K562 (cell line): Measurements from ENCODE around the gene MTMR10. TPM values are rescaled to one million over a fixed set of nuclear protein-coding genes. Genes with fewer than 3 reads are reported as not detected.

Source experiments
- BHLHE40 ChIP-seq: IDR thresholded peaks from 2 replicates; pipeline ENCODE4 v1.6.1; 2011; ENCODE audit warnings: low read length, improper control_type of control experiment
- CEBPG ChIP-seq, 3 experiments: fragments of 200-800 bp in 1 of 3; sonication (Bioruptor generic) in 1 of 3; sonication (generic) in 1 of 3; formaldehyde crosslinking in 1 of 3; IDR thresholded peaks in 2 of 3; conservative IDR thresholded peaks in 1 of 3; 2 replicates each; pipeline versions ENCODE4 v1.6.1 to v1.8.0; 2016 to 2022; ENCODE audit warnings: missing compliant biosample characterization in 2 of 3, missing genetic modification characterization in 2 of 3, mild to moderate bottlenecking in 1 of 3, missing genetic modification reagents in 1 of 3
- E2F6 ChIP-seq, 2 experiments: IDR thresholded peaks; 2 replicates each; pipeline ENCODE4 v1.6.1; 2011; ENCODE audit warnings: borderline replicate concordance in 1 of 2, control low read depth in 1 of 2, low read depth in 1 of 2, low read length in 1 of 2, mild to moderate bottlenecking in 1 of 2, mixed read lengths in 1 of 2, moderate library complexity in 1 of 2; ENCODE audit not compliant: insufficient read depth in 1 of 2, insufficient read length in 1 of 2, poor library complexity in 1 of 2, severe bottlenecking in 1 of 2; ENCODE audit errors: extremely low read depth in 1 of 2
- GMEB1 ChIP-seq: fragments of 250-450 bp; sonication (Bioruptor Pico); IDR thresholded peaks from 2 replicates; pipeline ENCODE4 v1.4.0; 2020; ENCODE audit warnings: mild to moderate bottlenecking
- HIVEP1 ChIP-seq: fragments of 250-450 bp; sonication (Bioruptor Pico); IDR thresholded peaks from 2 replicates; pipeline ENCODE4 v1.4.0; 2020; ENCODE audit warnings: mild to moderate bottlenecking
- HMG20A ChIP-seq: fragments of 450-650 bp; formaldehyde crosslinking; conservative IDR thresholded peaks from 2 replicates; pipeline ENCODE4 v1.4.0; 2020; ENCODE audit warnings: mild to moderate bottlenecking, mixed read lengths
- MAZ ChIP-seq, 2 experiments: fragments of 450-650 bp in 1 of 2; sonication (generic) in 1 of 2; formaldehyde crosslinking; IDR thresholded peaks in 1 of 2; conservative IDR thresholded peaks in 1 of 2; 2 replicates each; pipeline versions ENCODE4 v1.4.0 to v1.5.0; 2020; ENCODE audit warnings: mild to moderate bottlenecking in 1 of 2, missing genetic modification reagents in 1 of 2
- MYNN ChIP-seq, 2 experiments: sonication (generic); formaldehyde crosslinking in 1 of 2; IDR thresholded peaks; 2 replicates each; pipeline versions ENCODE4 v1.5.0 to v1.6.1; 2016 to 2020; ENCODE audit warnings: antibody characterized with exemption in 1 of 2, missing genetic modification reagents in 1 of 2
- NR4A1 ChIP-seq, 2 experiments: fragments of 250-450 bp in 1 of 2; fragments of 450-650 bp in 1 of 2; sonication (Bioruptor Pico) in 1 of 2; IDR thresholded peaks; 2 replicates each; pipeline versions ENCODE4 v1.4.0 to v1.6.1; 2016 to 2020; ENCODE audit warnings: mild to moderate bottlenecking in 2 of 2, missing compliant biosample characterization in 1 of 2, missing genetic modification characterization in 1 of 2, moderate library complexity in 1 of 2
- TFAM ChIP-seq: fragments of 250-450 bp; sonication (Bioruptor Pico); conservative IDR thresholded peaks from 2 replicates; pipeline ENCODE4 v1.5.0; 2021; ENCODE audit warnings: mild to moderate bottlenecking, moderate library complexity
- TOE1 ChIP-seq, 2 experiments: fragments of 450-650 bp in 1 of 2; sonication (generic) in 1 of 2; formaldehyde crosslinking in 1 of 2; IDR thresholded peaks; 2 replicates each; pipeline versions ENCODE4 v1.7.1 to v1.8.0; 2016 to 2022; ENCODE audit warnings: borderline replicate concordance in 2 of 2, mild to moderate bottlenecking in 2 of 2, antibody characterized with exemption in 1 of 2, inconsistent platforms in 1 of 2, low read depth in 1 of 2, missing genetic modification reagents in 1 of 2, moderate library complexity in 1 of 2
- ZNF318 ChIP-seq, 2 experiments: fragments of 450-650 bp; IDR thresholded peaks; 2 replicates each; pipeline ENCODE4 v1.6.1; 2016; ENCODE audit warnings: mild to moderate bottlenecking in 2 of 2, borderline replicate concordance in 1 of 2, low read depth in 1 of 2, moderate library complexity in 1 of 2
- polyA plus RNA-seq, 8 experiments: library from polyadenylated mRNA; depleted of rRNA in 4 of 8; stranded (reverse) in 5 of 8; unstranded in 3 of 8; fragments of >200 nt; fragmentation: Nextera tagmentation in 2 of 8; fragmentation: Illumina TruSeq in 1 of 8; extraction: Ambion mirVana in 2 of 8; extraction: Trizol in 1 of 8; gene quantifications; 2 replicates each; pipeline versions ENCODE4 v1.2.1 to v1.2.3, GENCODE V29; 2011 to 2014; ENCODE audit warnings: inconsistent platforms in 1 of 8, missing spikeins in 1 of 8
- total RNA-seq, 7 experiments: library from RNA; depleted of rRNA in 6 of 7; stranded (reverse); fragments of >200 nt in 6 of 7; fragmentation: Illumina TruSeq in 2 of 7; extraction: Trizol in 2 of 7; gene quantifications; 2 replicates each; pipeline versions ENCODE4 v1.2.1 to v1.2.3, GENCODE V29; 2011 to 2021; ENCODE audit warnings: low replicate concordance in 1 of 7

MTMR10 gene
- total and polyA plus RNA-seq, 9 of the 15 experiments (the other 6 are each of a cell fraction or from before 2014, with no cell fraction given): 1.6 to 6.8 (median 4.8) TPM

- TF ChIP-seq CEBPG (CRISPR knock-in tag; IDR thresholded peaks at IDR 0.05): no peak
- no peak for TF ChIP-seq CEBPG (tag; conservative IDR thresholded peaks at IDR 0.05 in 1 of 2, IDR thresholded peaks at IDR 0.05 in 1 of 2)
- peak; percentile 93 to 97 for TF ChIP-seq E2F6 (IDR thresholded peaks at IDR 0.05; ENCODE audit: borderline replicate concordance in 1 of 2, extremely low read depth in 1 of 2, insufficient read depth in 1 of 2, insufficient read length in 1 of 2, low read depth in 1 of 2, low read length in 1 of 2, poor library complexity in 1 of 2, severe bottlenecking in 1 of 2)
- peak; percentile 92 for TF ChIP-seq TOE1 (IDR thresholded peaks at IDR 0.05; ENCODE audit: borderline replicate concordance)
- TF ChIP-seq TOE1 (CRISPR knock-in tag; IDR thresholded peaks at IDR 0.05; ENCODE audit: borderline replicate concordance, low read depth): no peak
- TF ChIP-seq TFAM: no peak
- TF ChIP-seq HIVEP1 (CRISPR knock-in tag): no peak
- TF ChIP-seq ZNF318 (IDR thresholded peaks at IDR 0.05; ENCODE audit: borderline replicate concordance in 1 of 2, low read depth in 1 of 2): no peak
- peak; percentile 51 to 58; a peak in 2 of 4 replicates for TF ChIP-seq MAZ (CRISPR knock-in tag; conservative IDR thresholded peaks at IDR 0.05 in 1 of 2, IDR thresholded peaks at IDR 0.05 in 1 of 2)
- TF ChIP-seq MYNN (IDR thresholded peaks at IDR 0.05): peak; percentile 64; the same call in 1 of the 2 replicates
- TF ChIP-seq MYNN (CRISPR knock-in tag; IDR thresholded peaks at IDR 0.05): no peak
- 0 out of 2 replicates have a peak, but pooled peaks have one; percentile 54 for TF ChIP-seq GMEB1 (CRISPR knock-in tag)
- no peak for TF ChIP-seq HMG20A (CRISPR knock-in tag)
- no peak for TF ChIP-seq NR4A1 (CRISPR knock-in tag; IDR thresholded peaks at IDR 0.05)
- no peak for TF ChIP-seq NR4A1 (tag; IDR thresholded peaks at IDR 0.05)
- peak; percentile 46; the same call in 1 of the 2 replicates for TF ChIP-seq BHLHE40
These were observed 87.8 kb downstream of the MTMR10 start, which contains the start of gene FAN1 (continued) for GRCh38 chr15:30903497-30904187.
